Activated CD8-positive, alpha-beta T cell treated with anti-CD3 and anti-CD28 coated beads for 36 hours (primary cell): ENCODE measurements around the gene HSFX4. TPM values are rescaled to one million over a fixed set of nuclear protein-coding genes. Genes with fewer than 3 reads are reported as not detected.

Experiments used
- ATAC-seq: fragments of 200-7000 bp; cut with Tn5 transposase; one replicate; pipeline ENCODE4 v1.10.0; 2021; ENCODE audit warnings: mild to moderate bottlenecking, moderate library complexity
- CTCF ChIA-PET: fragments of 350-600 bp; sonication (Branson Sonifier 250); formaldehyde crosslinking; loops from one replicate; lab custom pipeline; 2021; ENCODE audit warnings: antibody characterized with exemption; lab: Charles Lee
- POLR2A ChIA-PET: fragments of 350-600 bp; sonication (Branson Sonifier 250); formaldehyde crosslinking; loops from one replicate; lab custom pipeline; 2021; ENCODE audit warnings: antibody characterized with exemption; lab: Charles Lee
- DNase-seq: peaks from one replicate; pipeline ENCODE4 v3.0.0-alpha.2; 2020
- H3K27ac Mint-ChIP-seq: one replicate; pipeline ENCODE4 v1.8.0; 2021; ENCODE audit warnings: mild to moderate bottlenecking, mixed read lengths
- H3K27me3 Mint-ChIP-seq: one replicate; pipeline ENCODE4 v1.8.0; 2021; ENCODE audit warnings: mixed read lengths
- H3K36me3 Mint-ChIP-seq: one replicate; pipeline ENCODE4 v1.8.0; 2021; ENCODE audit warnings: low read depth, mixed read lengths
- H3K4me1 Mint-ChIP-seq: one replicate; pipeline ENCODE4 v1.8.0; 2021; ENCODE audit warnings: low read depth, mixed read lengths
- H3K4me3 Mint-ChIP-seq: one replicate; pipeline ENCODE4 v1.8.0; 2021; ENCODE audit warnings: mild to moderate bottlenecking, moderate library complexity, mixed read lengths
- H3K9me3 Mint-ChIP-seq: one replicate; pipeline ENCODE4 v1.8.0; 2021; ENCODE audit warnings: mixed read lengths
- intact Hi-C: fragments of 100-400 bp; cut with micrococcal nuclease; formaldehyde crosslinking; loops from one replicate; pipeline ENCODE4 v1.10.0; 2022
- total RNA-seq, 2 experiments: library from RNA; stranded (reverse); gene quantifications; one replicate each; pipeline ENCODE4 v1.2.3, GENCODE V29; 2021
- TF ChIP-seq, protein P1 (sequence below): fragments of 200-600 bp; IDR thresholded peaks from one replicate; pipeline ENCODE4 v1.8.0; 2022; ENCODE audit warnings: antibody characterized with exemption, mild to moderate bottlenecking

Gene HSFX4
- total RNA-seq, 2 experiments from 2014 or later, result not detected

DNA sequence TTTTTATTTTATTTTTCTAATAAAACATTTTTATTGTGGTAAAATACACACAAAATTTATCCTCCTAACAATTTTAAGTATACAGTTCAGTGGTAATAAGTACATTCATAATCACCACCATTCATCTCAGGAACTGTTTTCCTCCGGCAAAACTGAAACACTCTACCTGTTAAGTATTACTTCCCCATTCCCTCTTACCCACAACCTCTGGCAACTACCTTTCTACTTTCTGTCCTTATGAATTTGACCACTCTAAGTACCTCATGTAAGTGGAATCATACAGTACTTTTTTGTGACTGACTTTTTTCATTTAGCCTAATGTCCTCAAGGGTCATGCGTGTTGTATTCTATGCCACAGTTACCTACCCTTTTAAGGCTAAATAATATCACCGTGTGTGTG, 21.1 kb upstream of the HSFX4 start:
- CTCF ChIA-PET, result interaction anchor here (1.0 kb wide), 1 partner anchor 8 kb away, joined by 3 read pairs; no protein-coding TSS in a partner anchor
- H3K27me3 Mint-ChIP-seq, result no peaks in the 10 kb centered on the region
- TF ChIP-seq, protein P1, sequence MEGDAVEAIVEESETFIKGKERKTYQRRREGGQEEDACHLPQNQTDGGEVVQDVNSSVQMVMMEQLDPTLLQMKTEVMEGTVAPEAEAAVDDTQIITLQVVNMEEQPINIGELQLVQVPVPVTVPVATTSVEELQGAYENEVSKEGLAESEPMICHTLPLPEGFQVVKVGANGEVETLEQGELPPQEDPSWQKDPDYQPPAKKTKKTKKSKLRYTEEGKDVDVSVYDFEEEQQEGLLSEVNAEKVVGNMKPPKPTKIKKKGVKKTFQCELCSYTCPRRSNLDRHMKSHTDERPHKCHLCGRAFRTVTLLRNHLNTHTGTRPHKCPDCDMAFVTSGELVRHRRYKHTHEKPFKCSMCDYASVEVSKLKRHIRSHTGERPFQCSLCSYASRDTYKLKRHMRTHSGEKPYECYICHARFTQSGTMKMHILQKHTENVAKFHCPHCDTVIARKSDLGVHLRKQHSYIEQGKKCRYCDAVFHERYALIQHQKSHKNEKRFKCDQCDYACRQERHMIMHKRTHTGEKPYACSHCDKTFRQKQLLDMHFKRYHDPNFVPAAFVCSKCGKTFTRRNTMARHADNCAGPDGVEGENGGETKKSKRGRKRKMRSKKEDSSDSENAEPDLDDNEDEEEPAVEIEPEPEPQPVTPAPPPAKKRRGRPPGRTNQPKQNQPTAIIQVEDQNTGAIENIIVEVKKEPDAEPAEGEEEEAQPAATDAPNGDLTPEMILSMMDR, result no peak
- no peaks in the 10 kb centered on the region for H3K9me3 Mint-ChIP-seq
- DNase-seq (no peak), ATAC-seq (no peak)
- H3K4me1 Mint-ChIP-seq, result peaks cover 10% of the 10 kb centered on the region
- no peak overlapping the region for H3K27ac Mint-ChIP-seq
- no peaks in the 10 kb centered on the region for H3K36me3 Mint-ChIP-seq
- H3K4me3 Mint-ChIP-seq, result no peak overlapping the region
- intact Hi-C loops, result loop anchor here (10.0 kb wide), 1 partner anchor 74 kb away; no protein-coding TSS in a partner anchor
- POLR2A ChIA-PET, result no interaction called here

DNA sequence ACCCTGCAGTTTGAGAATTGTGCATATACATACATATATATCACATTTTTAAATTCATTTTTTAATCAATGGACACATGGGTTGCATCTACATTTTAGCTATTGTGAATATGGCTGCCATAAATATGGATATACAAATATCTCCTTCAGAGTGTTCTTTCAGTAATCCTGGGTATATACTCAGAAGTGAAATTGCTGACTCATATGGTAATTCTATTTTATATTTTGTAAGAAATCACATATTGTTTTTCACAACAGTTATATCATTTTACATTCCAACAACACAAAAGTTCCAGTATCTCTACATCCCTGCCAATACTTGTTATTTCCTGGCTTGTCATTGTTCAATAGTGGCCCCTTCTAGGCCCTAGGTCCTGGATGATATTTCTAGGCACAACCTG, 20.6 kb upstream of the HSFX4 start:
- ChIA-PET POLR2A (no interaction called here), CTCF (interaction anchor here (1.0 to 1.6 kb wide), 2 partner anchors 8 to 36 kb away, joined by 3 to 4 read pairs; no protein-coding TSS in a partner anchor)
- no peak for ATAC-seq
- no peaks in the 10 kb centered on the region for H3K27me3 Mint-ChIP-seq
- intact Hi-C loops, result loop anchor here (10.0 kb wide), 1 partner anchor 74 kb away; no protein-coding TSS in a partner anchor
- DNase-seq, result no peak
- no peak overlapping the region for H3K27ac Mint-ChIP-seq
- no peak overlapping the region for H3K4me3 Mint-ChIP-seq
- H3K9me3 Mint-ChIP-seq, result peaks cover 1% of the 10 kb centered on the region
- H3K4me1 Mint-ChIP-seq, result peaks cover 10% of the 10 kb centered on the region
- TF ChIP-seq, protein P1, result no peak
- peaks cover 1% of the 10 kb centered on the region for H3K36me3 Mint-ChIP-seq

DNA sequence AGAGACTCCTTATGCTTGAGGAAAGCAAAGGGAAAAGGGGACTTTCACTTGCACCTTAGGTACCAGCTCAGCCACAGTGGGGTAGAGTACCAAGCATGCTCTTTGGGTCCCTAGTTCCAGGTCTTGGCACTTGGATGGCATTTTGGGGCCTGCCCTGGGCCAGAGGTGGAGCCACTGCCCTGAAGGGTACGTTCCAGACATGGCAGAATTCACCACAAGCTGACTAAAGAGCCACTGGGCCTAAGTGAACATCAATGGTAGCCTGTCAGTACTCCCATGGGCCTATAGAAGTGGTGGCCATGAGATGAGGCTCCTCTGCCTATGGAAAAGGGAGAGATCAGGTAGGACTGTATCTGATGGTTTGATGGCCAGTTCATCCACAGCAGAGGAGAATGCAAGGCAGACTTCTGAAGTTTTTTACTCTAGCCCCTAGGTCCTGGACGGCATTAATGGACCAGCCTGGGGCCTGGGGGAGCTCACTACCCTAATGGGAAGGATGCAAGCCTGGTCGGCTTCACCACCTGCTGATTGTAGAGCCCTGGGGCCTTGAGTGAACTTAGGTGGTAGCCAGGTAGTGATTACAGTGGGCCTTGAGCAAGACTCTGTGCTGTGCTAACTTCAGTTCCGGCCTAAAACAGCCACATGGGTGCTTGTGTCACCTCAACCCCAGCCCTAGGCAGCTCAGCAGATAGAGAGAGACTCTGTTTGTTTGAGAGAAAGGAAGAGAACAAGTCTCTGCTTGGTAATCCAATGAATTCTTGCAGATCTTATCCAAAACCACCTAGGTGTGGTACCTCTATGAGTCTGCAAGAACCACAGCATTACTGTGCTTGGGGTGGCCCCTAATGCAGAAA, 19.8 kb upstream of the HSFX4 start:
- TF ChIP-seq, protein P1, result no peak
- peak; percentile 39 for DNase-seq
- Mint-ChIP-seq H3K4me3 (no peak overlapping the region), H3K27me3 (no peaks in the 10 kb centered on the region), H3K27ac (no peak overlapping the region), H3K36me3 (peaks cover 1% of the 10 kb centered on the region), H3K4me1 (peaks cover 4% of the 10 kb centered on the region), H3K9me3 (peaks cover 5% of the 10 kb centered on the region)
- CTCF ChIA-PET, result interaction anchor here (1.0 to 1.6 kb wide), 2 partner anchors 9 to 37 kb away, joined by 3 to 4 read pairs; no protein-coding TSS in a partner anchor
- intact Hi-C loops, result loop anchor here (10.0 kb wide), 1 partner anchor 75 kb away; no protein-coding TSS in a partner anchor
- POLR2A ChIA-PET, result no interaction called here
- ATAC-seq, result peak; percentile 80

DNA sequence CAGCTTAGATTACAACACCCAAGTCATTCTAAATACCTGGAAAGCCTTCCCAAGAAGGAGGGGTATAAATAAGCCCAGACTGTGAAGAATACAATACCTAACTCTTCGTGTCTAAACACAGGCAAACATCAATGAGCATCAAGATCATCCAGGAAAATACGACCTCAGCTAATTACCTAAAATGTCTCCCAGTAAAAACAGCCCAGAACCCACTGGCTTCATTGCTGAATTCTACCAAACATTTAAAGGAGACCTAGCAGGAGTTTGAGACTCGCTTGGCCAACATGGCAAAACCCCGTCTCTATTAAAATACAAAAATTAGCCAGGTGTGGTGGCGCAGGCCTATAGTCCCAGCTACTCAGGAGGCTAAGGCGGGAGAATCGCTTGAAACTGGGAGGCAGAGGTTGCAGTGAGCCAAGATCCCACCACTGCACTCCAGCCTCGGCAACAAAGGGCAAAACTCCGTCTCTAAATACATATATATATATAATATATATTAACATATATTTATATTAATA, 19.1 kb upstream of the HSFX4 start:
- ChIA-PET POLR2A (no interaction called here), CTCF (interaction anchor here (1.6 kb wide), 1 partner anchor 38 kb away, joined by 4 read pairs; no protein-coding TSS in a partner anchor)
- ATAC-seq (no peak), DNase-seq (no peak)
- no peak overlapping the region for H3K4me3 Mint-ChIP-seq
- H3K9me3 Mint-ChIP-seq, result peaks cover 5% of the 10 kb centered on the region
- H3K27me3 Mint-ChIP-seq, result no peaks in the 10 kb centered on the region
- H3K4me1 Mint-ChIP-seq, result peaks cover 5% of the 10 kb centered on the region
- H3K36me3 Mint-ChIP-seq, result peaks cover 1% of the 10 kb centered on the region
- H3K27ac Mint-ChIP-seq, result no peak overlapping the region
- TF ChIP-seq, protein P1, result no peak
- intact Hi-C loops, result no loop called here
